Breast epithelium (tissue), 4 donors: ENCODE measurements around the gene FANCD2OS. TPM values are rescaled to one million over a fixed set of nuclear protein-coding genes. Genes with fewer than 3 reads are reported as not detected.

Experiments used
- DNase-seq, 2 donors: peaks; one replicate each; pipeline ENCODE4 v3.0.0-alpha.2; 2019; ENCODE audit warnings: low spot score in 2 of 2
- H3K27ac ChIP-seq, 2 donors: fragments of 200-600 bp; sonication (generic) in 1 of 2; one replicate each; pipeline ENCODE4 v1.5.1; 2016 to 2019; ENCODE audit warnings: mild to moderate bottlenecking in 1 of 2
- H3K27me3 ChIP-seq, 2 donors: fragments of 200-600 bp; sonication (generic) in 1 of 2; one replicate each; pipeline versions ENCODE4 v1.5.1 to v1.6.0; 2017 to 2019; ENCODE audit warnings: control low read depth in 1 of 2, mild to moderate bottlenecking in 1 of 2
- H3K36me3 ChIP-seq: fragments of 200-600 bp; one replicate; pipeline ENCODE4 v1.5.1; 2019
- H3K4me1 ChIP-seq, 2 donors: fragments of 200-600 bp; sonication (generic); one replicate each; pipeline ENCODE4 v1.5.1; 2016 to 2019; ENCODE audit warnings: control low read depth in 1 of 2
- H3K4me3 ChIP-seq, 3 donors: fragments of 200-600 bp; sonication (generic); 1 replicate in 2 of 3; 2 replicates in 1 of 3; pipeline ENCODE4 v1.5.1; 2016 to 2019; ENCODE audit warnings: mild to moderate bottlenecking in 3 of 3, moderate library complexity in 2 of 3
- H3K9me3 ChIP-seq, 2 donors: fragments of 200-600 bp; sonication (generic) in 1 of 2; one replicate each; pipeline ENCODE4 v1.5.1; 2016 to 2019; ENCODE audit warnings: control low read depth in 1 of 2
- POLR2A ChIP-seq: fragments of 450-650 bp; IDR thresholded peaks from one replicate; pipeline ENCODE4 v1.6.1; 2016; ENCODE audit warnings: antibody characterized with exemption, mild to moderate bottlenecking, moderate library complexity
- POLR2AphosphoS5 ChIP-seq, 3 donors: sonication (generic); formaldehyde crosslinking; IDR thresholded peaks; one replicate each; pipeline ENCODE4 v1.6.1; 2017; ENCODE audit warnings: antibody characterized with exemption in 3 of 3
- intact Hi-C: fragments of 100-400 bp; cut with DNase I; formaldehyde crosslinking; loops from one replicate; pipeline ENCODE4 v1.15.1; 2023; ENCODE audit warnings: low total_unique reads
- total RNA-seq, 3 donors: library from RNA; depleted of rRNA; stranded (reverse); fragments of >200 nt; gene quantifications; one replicate each; pipeline ENCODE4 v1.1.0, GENCODE V29; 2016
- TF ChIP-seq, protein P1 (sequence below), 3 donors: fragments of 450-650 bp; IDR thresholded peaks; one replicate each; pipeline ENCODE4 v1.5.1; 2016 to 2017; ENCODE audit warnings: antibody characterized with exemption in 3 of 3, mild to moderate bottlenecking in 3 of 3, moderate library complexity in 3 of 3

The FANCD2OS gene
- total RNA-seq, 3 donors from 2014 or later: not detected

DNA sequence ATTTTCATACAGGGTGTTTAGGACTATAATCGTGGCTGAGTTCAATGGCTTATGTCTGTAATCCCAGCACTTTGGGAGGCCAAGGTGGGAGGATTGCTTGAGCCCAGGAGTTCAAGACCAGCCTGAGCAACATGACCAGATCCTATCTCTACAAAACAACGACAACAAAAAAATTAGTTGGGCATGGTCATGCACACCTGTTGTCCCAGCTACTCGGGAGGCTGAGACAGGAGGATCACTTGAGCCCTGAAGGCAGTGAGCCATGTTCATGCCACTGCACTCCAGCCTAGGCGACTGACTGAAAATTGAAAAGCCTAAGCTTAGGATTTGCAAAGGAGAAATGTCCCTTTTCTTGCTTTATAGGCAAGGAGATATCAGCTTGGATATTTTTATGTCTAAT is 8.9 kb upstream of the FANCD2OS start:
- intact Hi-C loops: no loop called here
- Histone ChIP-seq H3K4me1 (peaks cover 0 to 4% of the 10 kb centered on the region in 2 donors), H3K27ac (no peak overlapping the region), H3K4me3 (peak overlapping the region in 2 of 3 donors; percentile 74 to 94), H3K36me3 (no peaks in the 10 kb centered on the region), H3K9me3 (no peaks in the 10 kb centered on the region), H3K27me3 (no peaks in the 10 kb centered on the region)
- TF ChIP-seq POLR2AphosphoS5 (IDR thresholded peaks at IDR 0.05) (no peak), POLR2A (no peak)
- TF ChIP-seq, protein P1, sequence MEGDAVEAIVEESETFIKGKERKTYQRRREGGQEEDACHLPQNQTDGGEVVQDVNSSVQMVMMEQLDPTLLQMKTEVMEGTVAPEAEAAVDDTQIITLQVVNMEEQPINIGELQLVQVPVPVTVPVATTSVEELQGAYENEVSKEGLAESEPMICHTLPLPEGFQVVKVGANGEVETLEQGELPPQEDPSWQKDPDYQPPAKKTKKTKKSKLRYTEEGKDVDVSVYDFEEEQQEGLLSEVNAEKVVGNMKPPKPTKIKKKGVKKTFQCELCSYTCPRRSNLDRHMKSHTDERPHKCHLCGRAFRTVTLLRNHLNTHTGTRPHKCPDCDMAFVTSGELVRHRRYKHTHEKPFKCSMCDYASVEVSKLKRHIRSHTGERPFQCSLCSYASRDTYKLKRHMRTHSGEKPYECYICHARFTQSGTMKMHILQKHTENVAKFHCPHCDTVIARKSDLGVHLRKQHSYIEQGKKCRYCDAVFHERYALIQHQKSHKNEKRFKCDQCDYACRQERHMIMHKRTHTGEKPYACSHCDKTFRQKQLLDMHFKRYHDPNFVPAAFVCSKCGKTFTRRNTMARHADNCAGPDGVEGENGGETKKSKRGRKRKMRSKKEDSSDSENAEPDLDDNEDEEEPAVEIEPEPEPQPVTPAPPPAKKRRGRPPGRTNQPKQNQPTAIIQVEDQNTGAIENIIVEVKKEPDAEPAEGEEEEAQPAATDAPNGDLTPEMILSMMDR (IDR thresholded peaks at IDR 0.05): no peak
- DNase-seq: no peak

DNA sequence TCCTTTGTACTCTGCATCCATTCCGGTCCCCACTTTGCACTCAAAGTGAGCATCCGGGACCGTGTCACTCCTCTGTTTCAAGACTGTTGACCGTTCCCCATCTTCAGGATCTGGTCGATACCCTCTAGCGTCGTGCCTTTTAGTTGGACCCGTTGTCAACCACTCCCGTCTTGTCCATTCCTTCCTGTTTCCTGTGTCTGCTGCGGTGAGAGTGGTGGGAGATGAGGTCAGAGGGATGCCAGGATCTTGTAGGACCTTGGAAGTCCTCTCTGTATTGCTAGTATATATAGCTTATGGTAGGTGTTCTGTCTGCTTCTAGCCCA is 8.0 kb upstream of the FANCD2OS start:
- no peak for DNase-seq
- Histone ChIP-seq H3K27ac (peak overlapping the region; percentile 86 to 91), H3K4me3 (peak overlapping the region; percentile 74 to 94 (median 75)), H3K4me1 (peaks cover 0 to 4% of the 10 kb centered on the region in 2 donors), H3K9me3 (no peaks in the 10 kb centered on the region), H3K36me3 (no peaks in the 10 kb centered on the region), H3K27me3 (no peaks in the 10 kb centered on the region)
- intact Hi-C loops: no loop called here
- TF ChIP-seq POLR2AphosphoS5 (IDR thresholded peaks at IDR 0.05) (no peak), POLR2A (no peak)
- TF ChIP-seq, protein P1 (IDR thresholded peaks at IDR 0.05): no peak

DNA sequence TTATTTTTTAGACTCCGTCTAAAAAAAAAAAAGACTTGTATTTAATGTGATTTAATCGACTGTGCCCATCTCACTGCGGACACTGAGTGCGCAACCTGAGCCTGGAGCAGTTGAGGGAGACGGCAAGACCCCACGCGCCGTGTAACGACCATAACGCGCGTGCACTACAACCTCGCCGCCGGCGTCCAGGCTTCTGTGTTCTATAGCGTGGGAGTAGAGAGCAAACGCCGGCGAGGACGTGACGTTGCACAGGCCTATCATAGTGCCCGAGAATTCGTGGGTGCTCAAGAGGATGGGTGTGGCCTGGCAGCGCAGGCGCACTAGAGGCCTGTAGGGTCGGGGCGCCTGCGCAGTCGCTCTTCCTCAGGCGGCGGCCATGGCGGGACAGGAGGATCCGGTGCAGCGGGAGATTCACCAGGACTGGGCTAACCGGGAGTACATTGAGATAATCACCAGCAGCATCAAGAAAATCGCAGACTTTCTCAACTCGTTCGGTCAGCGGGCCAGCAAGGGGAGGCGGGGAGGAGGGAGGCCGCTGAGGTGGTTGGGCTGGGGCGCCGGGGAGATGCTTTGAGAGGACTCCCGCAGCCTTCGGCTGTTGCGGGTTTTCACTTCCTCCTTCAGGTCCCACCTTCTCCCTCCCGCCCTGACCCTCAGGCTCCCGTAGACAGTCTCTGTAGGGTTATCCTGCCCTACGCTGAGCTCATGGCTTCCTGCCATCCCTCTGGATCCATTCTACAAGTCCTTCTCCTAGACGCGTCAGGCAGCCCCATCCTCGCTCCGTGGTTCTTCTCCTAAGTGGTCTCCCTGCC is 7.5 kb upstream of the FANCD2OS start, which contains the start of gene BRK1:
Gene BRK1 (plus strand): TSS at position 350 of the 812 bp plus-strand sequence. CDS start 27 bp downstream, at position 377.
- DNase-seq: peak; percentile 92 to 94
- Histone ChIP-seq H3K36me3 (no peaks in the 10 kb centered on the region), H3K4me3 (peak within 1 kb of the TSS; percentile 74 to 94 (median 75)), H3K9me3 (no peaks in the 10 kb centered on the region), H3K27me3 (peaks cover 0 to 3% of the 10 kb centered on the region in 2 donors), H3K27ac (peak within 1 kb of the TSS; percentile 86 to 91), H3K4me1 (peaks cover 0 to 4% of the 10 kb centered on the region in 2 donors)
- intact Hi-C loops: no loop called here
- TF ChIP-seq POLR2A (peak; percentile 73), POLR2AphosphoS5 (IDR thresholded peaks at IDR 0.05) (peak; percentile 68 to 82 (median 78))
- TF ChIP-seq, protein P1 (IDR thresholded peaks at IDR 0.05): no peak

DNA sequence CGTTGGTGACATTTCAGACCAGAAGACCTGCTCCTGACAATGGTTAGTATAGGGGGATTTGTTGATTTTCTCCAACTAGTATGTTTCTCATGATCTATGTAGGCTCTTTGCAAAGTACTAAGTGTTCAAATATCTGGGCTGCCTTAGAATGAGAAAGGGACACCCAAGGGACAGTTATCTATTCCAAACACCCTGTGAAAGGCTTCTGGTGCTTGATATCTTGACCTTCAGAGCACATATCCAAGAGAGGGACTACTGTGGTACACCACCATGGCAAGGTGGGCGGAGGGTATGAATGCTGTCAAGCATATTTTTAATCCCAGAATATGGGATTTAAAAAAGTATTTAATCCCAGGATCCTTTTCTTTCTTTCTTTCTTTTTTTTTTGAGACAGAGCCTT is 1.1 kb downstream of the FANCD2OS start:
- Histone ChIP-seq H3K9me3 (no peaks in the 10 kb centered on the region), H3K36me3 (no peaks in the 10 kb centered on the region), H3K4me1 (no peaks in the 10 kb centered on the region), H3K4me3 (no peak overlapping the region), H3K27me3 (peaks cover 0 to 3% of the 10 kb centered on the region in 2 donors), H3K27ac (no peak overlapping the region)
- DNase-seq: no peak
- TF ChIP-seq POLR2A (no peak), POLR2AphosphoS5 (IDR thresholded peaks at IDR 0.05) (no peak)
- TF ChIP-seq, protein P1 (IDR thresholded peaks at IDR 0.05): no peak
- intact Hi-C loops: no loop called here

DNA sequence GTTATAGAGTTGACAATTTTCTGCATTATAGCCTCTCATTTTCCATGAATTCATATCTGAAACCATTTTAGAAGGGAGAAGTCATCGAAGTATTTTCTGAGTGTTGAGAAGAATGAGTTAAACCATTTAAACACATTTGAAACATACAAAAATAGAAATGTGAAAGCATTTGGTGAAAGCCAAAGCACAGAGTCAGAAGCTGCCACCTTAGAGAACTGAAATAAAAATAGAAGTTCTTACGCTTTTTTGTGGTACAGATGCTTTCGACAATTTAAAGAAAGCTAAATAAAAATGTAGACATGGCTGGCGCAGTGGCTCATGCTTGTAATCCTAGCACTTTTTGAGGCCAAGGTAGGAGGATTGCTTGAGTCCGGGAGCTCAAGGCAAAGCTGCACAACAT is 9.0 kb downstream of the FANCD2OS start:
- intact Hi-C loops: no loop called here
- H3K4me3 ChIP-seq: no peak overlapping the region
- no peak overlapping the region for H3K27ac ChIP-seq
- no peaks in the 10 kb centered on the region for H3K4me1 ChIP-seq
- TF ChIP-seq POLR2A (no peak), POLR2AphosphoS5 (IDR thresholded peaks at IDR 0.05) (no peak)
- TF ChIP-seq, protein P1 (IDR thresholded peaks at IDR 0.05): no peak
- no peaks in the 10 kb centered on the region for H3K9me3 ChIP-seq
- no peaks in the 10 kb centered on the region for H3K36me3 ChIP-seq
- DNase-seq: no peak
- H3K27me3 ChIP-seq: no peaks in the 10 kb centered on the region
